Measurements from ENCODE around the gene ZFP57.

DNA sequence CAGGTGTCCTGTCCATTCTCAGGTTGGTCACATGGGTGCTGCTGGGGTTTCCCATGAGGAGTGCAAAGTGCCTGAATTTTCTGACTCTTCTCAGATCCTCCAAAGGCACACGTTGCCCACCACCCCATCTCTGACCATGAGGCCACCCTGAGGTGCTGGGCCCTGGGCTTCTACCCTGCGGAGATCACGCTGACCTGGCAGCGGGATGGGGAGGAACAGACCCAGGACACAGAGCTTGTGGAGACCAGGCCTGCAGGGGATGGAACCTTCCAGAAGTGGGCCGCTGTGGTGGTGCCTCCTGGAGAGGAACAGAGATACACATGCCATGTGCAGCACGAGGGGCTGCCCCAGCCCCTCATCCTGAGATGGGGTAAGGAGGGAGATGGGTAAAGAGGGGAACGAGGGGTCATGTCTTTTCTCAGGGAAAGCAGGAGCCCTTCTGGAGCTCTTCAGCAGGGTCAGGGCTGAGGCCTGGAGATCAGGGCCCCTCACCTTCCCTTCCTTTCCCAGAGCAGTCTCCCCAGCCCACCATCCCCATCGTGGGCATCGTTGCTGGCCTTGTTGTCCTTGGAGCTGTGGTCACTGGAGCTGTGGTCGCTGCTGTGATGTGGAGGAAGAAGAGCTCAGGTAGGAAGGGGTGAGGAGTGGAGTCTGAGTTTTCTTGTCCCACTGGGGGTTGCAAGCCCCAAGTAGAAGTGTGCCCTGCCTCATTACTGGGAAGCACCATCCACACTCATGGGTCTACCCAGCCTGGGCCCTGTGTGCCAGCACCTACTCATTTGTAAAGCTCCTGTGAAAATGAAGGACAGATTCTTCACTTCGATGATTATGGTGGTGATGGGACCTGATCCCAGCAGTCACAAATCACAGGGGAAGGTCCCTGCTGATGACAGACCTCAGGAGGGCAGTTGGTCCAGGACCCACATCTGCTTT, 44.3 kb upstream of the ZFP57 start:
- TF ChIP-seq CTCF (conservative IDR thresholded peaks at IDR 0.05; ENCODE audit: low read depth in 2 of 2) = no peak
- TF ChIP-seq STAT1 (IDR thresholded peaks at IDR 0.05; ENCODE audit: unreplicated experiment) = no peak
- no peak for TF ChIP-seq NANOG (IDR thresholded peaks at IDR 0.05; ENCODE audit: borderline replicate concordance)

All from GM23338 (cell line).